Osteocyte (in vitro differentiated cells): ENCODE measurements around the gene PRRC2A. TPM values are rescaled to one million over a fixed set of nuclear protein-coding genes. Genes with fewer than 3 reads are reported as not detected.

Source experiments
- DNase-seq: peaks from one replicate; pipeline ENCODE4 v3.0.0; 2021; ENCODE audit warnings: mixed read lengths; ENCODE audit not compliant: unreplicated experiment; ENCODE audit errors: extremely low spot score
- H3K27ac Mint-ChIP-seq: one replicate; pipeline ENCODE4 v1.8.0; 2021; ENCODE audit warnings: mild to moderate bottlenecking, mixed read lengths; ENCODE audit not compliant: unreplicated experiment
- H3K27me3 Mint-ChIP-seq: one replicate; pipeline ENCODE4 v1.8.0; 2021; ENCODE audit warnings: mixed read lengths; ENCODE audit not compliant: unreplicated experiment
- H3K36me3 Mint-ChIP-seq: one replicate; pipeline ENCODE4 v1.8.0; 2021; ENCODE audit warnings: mixed read lengths; ENCODE audit not compliant: unreplicated experiment
- H3K4me1 Mint-ChIP-seq: one replicate; pipeline ENCODE4 v1.8.0; 2021; ENCODE audit warnings: mixed read lengths; ENCODE audit not compliant: unreplicated experiment
- H3K4me3 Mint-ChIP-seq: one replicate; pipeline ENCODE4 v1.8.0; 2021; ENCODE audit warnings: mild to moderate bottlenecking, moderate library complexity, mixed read lengths; ENCODE audit not compliant: unreplicated experiment
- H3K9me3 Mint-ChIP-seq: one replicate; pipeline ENCODE4 v1.8.0; 2021; ENCODE audit warnings: mixed read lengths; ENCODE audit not compliant: unreplicated experiment
- CTCF ChIP-seq: fragments of 200-600 bp; sonication (generic); IDR thresholded peaks from 2 replicates; pipeline ENCODE4 v1.5.0; 2021; ENCODE audit warnings: antibody characterized with exemption, mild to moderate bottlenecking, moderate library complexity
- microRNA-seq: library from miRNA; unstranded; fragments of <30 nt; microRNA quantifications from one replicate; pipeline ENCODE4 v1.1.0, GENCODE V29; 2020; ENCODE audit not compliant: unreplicated experiment
- total RNA-seq: library from RNA; stranded (reverse); gene quantifications from 2 replicates; pipeline ENCODE4 v1.2.1, GENCODE V29; 2021

Gene PRRC2A
- total RNA-seq, 1 donor from 2014 or later: 205 TPM

- Mint-ChIP-seq H3K9me3 (no peaks in the 10 kb centered on the region), H3K4me3 (no peak overlapping the region), H3K27me3 (no peaks in the 10 kb centered on the region), H3K4me1 (peaks cover 16% of the 10 kb centered on the region), H3K36me3 (peaks cover 17% of the 10 kb centered on the region), H3K27ac (no peak overlapping the region)
- no peak for TF ChIP-seq CTCF
- no peak for DNase-seq
Observed at GRCh38 chr6:31683591-31683990, 63.1 kb downstream of the PRRC2A start.

GRCh38 chr6:31686483-31686882 lies 66.0 kb downstream of the PRRC2A start:
- no peaks in the 10 kb centered on the region for H3K27me3 Mint-ChIP-seq
- H3K36me3 Mint-ChIP-seq: peaks cover 27% of the 10 kb centered on the region
- H3K27ac Mint-ChIP-seq: no peak overlapping the region
- DNase-seq: no peak
- no peaks in the 10 kb centered on the region for H3K9me3 Mint-ChIP-seq
- no peak overlapping the region for H3K4me3 Mint-ChIP-seq
- TF ChIP-seq CTCF: no peak
- H3K4me1 Mint-ChIP-seq: peaks cover 2% of the 10 kb centered on the region

GRCh38 chr6:31687321-31687720 lies 66.8 kb downstream of the PRRC2A start:
- no peak for DNase-seq
- Mint-ChIP-seq H3K36me3 (peaks cover 27% of the 10 kb centered on the region), H3K4me3 (no peak overlapping the region), H3K27me3 (no peaks in the 10 kb centered on the region), H3K9me3 (no peaks in the 10 kb centered on the region), H3K27ac (no peak overlapping the region), H3K4me1 (no peaks in the 10 kb centered on the region)
- TF ChIP-seq CTCF: no peak

Small RNA genes within 50 kb of the gene (microRNA-seq; reads per million reads assigned to microRNA genes)
- gene MIR6832: not detected

Other genes with a start within 250 kb of the PRRC2A start
- gene MICA, start 217.1 kb upstream of the PRRC2A start, total RNA-seq: 32.2 and 33.0 TPM in 2 replicates
- gene MICB, start 122.6 kb upstream of the PRRC2A start, total RNA-seq: 12.1 and 13.8 TPM in 2 replicates
- gene MCCD1, start 91.8 kb upstream of the PRRC2A start, total RNA-seq: not detected in 2 replicates
- 315 and 331 TPM in 2 replicates for gene DDX39B, start 78.7 kb upstream of the PRRC2A start, total RNA-seq
- 8.8 and 9.0 TPM in 2 replicates for gene ATP6V1G2, start 74.1 kb upstream of the PRRC2A start, total RNA-seq
- 28.7 and 33.2 TPM in 2 replicates for gene NFKBIL1, start 73.1 kb upstream of the PRRC2A start, total RNA-seq
- gene LTA, start 48.4 kb upstream of the PRRC2A start, total RNA-seq: not detected in 2 replicates
- not detected in 2 replicates for gene TNF, start 45.1 kb upstream of the PRRC2A start, total RNA-seq
- gene LTB, start 38.3 kb upstream of the PRRC2A start, total RNA-seq: not detected in 2 replicates
- gene LST1, start 34.4 kb upstream of the PRRC2A start, total RNA-seq: not detected in 2 replicates
- not detected in 2 replicates for gene NCR3, start 27.7 kb upstream of the PRRC2A start, total RNA-seq
- gene AIF1, start 5.5 kb upstream of the PRRC2A start, total RNA-seq: not detected in 2 replicates
- gene BAG6, start 31.9 kb downstream of the PRRC2A start, total RNA-seq: 382 and 386 TPM in 2 replicates
- gene APOM, start 35.2 kb downstream of the PRRC2A start, total RNA-seq: 2.2 and 4.0 TPM in 2 replicates
- gene C6orf47, start 40.1 kb downstream of the PRRC2A start, total RNA-seq: 21.5 and 23.0 TPM in 2 replicates
- gene GPANK1, start 44.3 kb downstream of the PRRC2A start, total RNA-seq: 17.0 and 18.7 TPM in 2 replicates
- gene CSNK2B, start 45.4 kb downstream of the PRRC2A start, total RNA-seq: 142 and 163 TPM in 2 replicates
- 14.0 and 17.6 TPM in 2 replicates for gene LY6G5B, start 49.3 kb downstream of the PRRC2A start, total RNA-seq
- 3.9 and 5.0 TPM in 2 replicates for gene LY6G5C, start 60.4 kb downstream of the PRRC2A start, total RNA-seq
- gene ABHD16A, start 82.6 kb downstream of the PRRC2A start, total RNA-seq: 46.6 and 50.5 TPM in 2 replicates
- gene LY6G6F, start 86.2 kb downstream of the PRRC2A start, total RNA-seq: not detected in 2 replicates
- gene LY6G6D, start 94.6 kb downstream of the PRRC2A start, total RNA-seq: not detected in 2 replicates
- not detected in 2 replicates for gene LY6G6C, start 101.0 kb downstream of the PRRC2A start, total RNA-seq
- gene MPIG6B, start 102.7 kb downstream of the PRRC2A start, total RNA-seq: not detected in 2 replicates
- 91.4 and 96.3 TPM in 2 replicates for gene DDAH2, start 108.6 kb downstream of the PRRC2A start, total RNA-seq
- 230 and 242 TPM in 2 replicates for gene CLIC1, start 115.8 kb downstream of the PRRC2A start, total RNA-seq
- gene MSH5, start 119.3 kb downstream of the PRRC2A start, total RNA-seq: 18.4 and 20.9 TPM in 2 replicates
- 2.5 and 3.4 TPM in 2 replicates for gene SAPCD1, start 141.9 kb downstream of the PRRC2A start, total RNA-seq
- 0.50 and 0.94 TPM in 2 replicates for gene VWA7, start 156.6 kb downstream of the PRRC2A start, total RNA-seq
- gene VARS1, start 175.0 kb downstream of the PRRC2A start, total RNA-seq: 73.0 and 73.4 TPM in 2 replicates
- 50.6 and 54.3 TPM in 2 replicates for gene LSM2, start 186.3 kb downstream of the PRRC2A start, total RNA-seq
- 1.1 and 1.7 TPM in 2 replicates for gene HSPA1L, start 194.6 kb downstream of the PRRC2A start, total RNA-seq
- gene HSPA1A, start 194.8 kb downstream of the PRRC2A start, total RNA-seq: 19.7 and 24.8 TPM in 2 replicates
- 65.5 and 65.8 TPM in 2 replicates for gene HSPA1B, start 207.0 kb downstream of the PRRC2A start, total RNA-seq
- 74.8 and 83.6 TPM in 2 replicates for gene NEU1, start 242.1 kb downstream of the PRRC2A start, total RNA-seq